HG02678 (cell line): ENCODE data around the gene NRARP.

Source experiments
- ATAC-seq: cut with Tn5 transposase; IDR thresholded peaks from one replicate; pipeline ENCODE4 v1.9.1; 2021; ENCODE audit warnings: mild to moderate bottlenecking, moderate library complexity; ENCODE audit not compliant: unreplicated experiment

NRARP gene

DNA sequence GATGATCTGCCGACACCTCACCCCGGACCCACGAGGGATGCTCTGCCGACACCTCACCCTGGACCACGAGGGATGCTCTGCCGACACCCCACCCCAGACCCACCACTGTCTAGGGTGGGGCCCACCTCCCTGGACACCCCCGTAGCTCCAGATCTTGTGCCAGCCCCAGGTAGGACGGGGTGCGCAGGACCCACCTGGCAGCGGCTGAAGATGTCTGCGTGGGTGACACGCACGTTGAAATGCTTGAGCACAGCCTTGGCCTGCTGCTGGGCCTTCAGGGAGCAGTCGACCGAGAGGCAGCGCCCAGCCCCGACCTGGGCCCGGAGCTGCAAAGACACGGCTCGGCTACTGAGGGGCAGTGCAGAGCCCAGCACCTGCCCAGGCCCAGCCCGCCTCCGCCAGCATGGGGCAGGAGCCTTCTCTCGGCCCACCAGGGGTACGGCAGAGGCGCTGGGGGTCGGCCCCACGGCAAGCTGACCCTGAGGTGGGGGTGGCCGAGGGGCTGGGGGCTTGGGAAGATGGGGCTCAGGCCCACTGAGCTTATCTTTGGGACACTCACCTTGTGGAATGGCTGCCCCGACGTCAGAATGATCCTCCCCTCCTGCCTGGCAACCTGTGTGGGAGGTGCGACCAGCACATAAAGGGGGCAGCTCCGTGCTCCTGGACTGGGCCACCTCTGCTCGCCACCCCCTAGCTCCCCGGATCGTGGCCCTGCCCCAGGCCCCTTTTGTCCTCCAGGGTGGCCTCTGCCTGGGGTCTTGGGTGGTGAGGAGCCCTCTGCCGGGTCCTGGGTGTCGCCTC, 21.7 kb upstream of the NRARP start:
- no peak for ATAC-seq

DNA sequence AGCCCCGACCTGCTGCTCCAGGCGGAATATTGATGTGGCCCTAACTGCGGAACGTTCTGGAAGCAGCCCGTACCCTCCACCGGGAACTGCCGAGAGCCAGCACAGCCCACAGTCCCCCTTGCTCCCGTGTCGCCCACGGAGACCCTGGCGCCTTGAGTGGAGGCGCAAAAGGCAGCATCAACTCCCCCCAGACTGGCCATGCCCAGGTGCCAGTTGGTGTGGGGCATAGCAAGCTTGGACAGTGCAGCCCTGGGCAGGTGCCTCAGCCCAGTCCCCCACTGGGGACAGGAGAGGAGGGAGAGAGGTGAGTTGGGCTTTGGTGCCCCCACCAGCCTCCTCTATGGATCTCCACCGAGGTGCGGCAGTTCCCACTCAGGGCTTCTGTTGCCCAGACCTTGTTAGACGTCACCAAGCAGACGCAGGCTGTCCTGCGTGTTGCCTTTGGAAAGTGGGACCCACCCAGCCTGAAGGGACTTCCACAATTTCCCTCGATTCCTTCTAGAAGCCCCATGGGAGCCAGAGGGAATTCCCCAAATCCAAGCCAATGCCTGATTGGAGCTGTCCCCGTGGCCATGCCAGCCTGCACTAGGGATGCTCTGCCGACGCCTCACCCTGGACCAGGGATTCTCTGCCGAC, 19.8 kb upstream of the NRARP start:
- no peak for ATAC-seq

DNA sequence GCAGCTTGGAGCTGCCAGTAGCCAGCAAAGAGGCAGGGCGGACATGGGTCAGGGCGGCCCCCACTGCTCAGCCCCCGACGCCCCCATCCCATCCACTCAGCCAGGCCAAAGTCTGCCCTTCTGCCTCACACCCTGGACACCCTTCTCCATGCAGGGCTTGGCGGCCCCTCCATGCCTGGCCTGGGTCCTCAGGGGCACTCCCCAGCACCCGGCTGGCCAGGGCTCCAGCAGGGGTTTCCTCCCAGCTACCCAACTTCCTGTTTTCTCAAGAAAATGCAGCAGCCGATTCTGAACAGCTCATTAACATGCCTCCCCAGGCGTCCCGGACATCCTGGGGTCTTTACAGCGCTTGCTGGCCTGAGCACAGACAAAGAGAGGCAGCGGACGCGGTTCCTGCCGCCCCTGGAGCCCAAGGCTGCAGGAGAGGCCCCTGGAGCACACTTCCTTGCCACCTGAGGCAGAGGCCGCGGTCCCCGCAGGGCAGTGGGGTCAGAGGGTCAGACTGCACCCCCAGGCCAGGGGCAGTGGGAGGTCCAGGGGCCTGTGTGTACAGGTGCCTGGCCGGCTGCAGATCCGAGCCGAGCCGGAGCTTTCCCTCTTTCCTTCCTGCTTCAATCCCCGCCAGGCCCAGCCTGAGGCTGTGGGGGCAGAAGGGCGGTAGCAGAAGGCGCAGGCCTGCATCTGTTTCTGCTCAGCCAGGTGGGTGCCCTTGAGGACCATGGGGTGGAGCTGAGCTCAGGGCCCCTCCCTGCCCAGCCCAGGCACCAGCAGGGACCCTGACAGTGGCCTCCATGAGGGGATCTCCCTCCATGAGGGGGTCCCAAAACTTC, 18.7 kb upstream of the NRARP start:
- no peak for ATAC-seq

DNA sequence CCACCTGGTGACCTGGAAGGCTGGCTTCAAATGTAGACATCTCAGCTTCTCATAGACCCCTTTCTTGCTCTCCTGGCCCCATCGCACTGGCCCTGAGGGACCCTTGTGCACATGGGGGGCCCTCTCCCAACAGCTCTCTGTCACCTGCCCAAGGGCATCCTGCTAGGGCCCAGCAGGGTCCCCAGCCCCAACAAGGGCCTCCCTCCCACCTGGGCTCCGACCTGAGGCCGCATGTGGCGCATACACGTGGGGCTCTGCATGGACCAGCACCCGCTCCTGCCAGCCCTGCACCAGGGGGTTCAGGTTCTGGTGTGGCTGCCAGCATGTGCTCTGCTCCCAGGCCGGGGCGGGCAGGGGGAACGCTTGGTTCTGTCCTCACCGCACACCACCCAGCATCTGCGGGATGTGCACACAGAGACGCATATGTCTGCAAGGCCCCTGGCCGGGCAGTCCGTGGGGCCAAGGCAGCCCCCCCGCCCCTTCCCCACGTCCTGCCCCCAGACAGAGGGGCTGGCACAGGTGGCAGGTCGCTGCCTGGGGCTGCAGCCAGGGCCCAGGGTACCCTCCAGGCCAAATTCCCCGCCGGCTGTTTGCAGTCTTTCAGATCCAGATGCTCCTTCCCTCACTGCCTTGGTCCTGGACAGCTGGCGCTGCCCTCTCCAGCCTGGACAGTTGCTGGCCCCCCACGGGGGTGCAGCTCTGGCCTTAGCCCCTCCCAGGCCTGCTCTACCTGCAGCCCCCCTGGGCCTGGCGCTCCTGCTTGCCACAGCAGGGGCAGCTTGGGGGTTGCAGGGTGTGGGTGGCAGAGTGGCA, 17.9 kb upstream of the NRARP start:
- no peak for ATAC-seq

DNA sequence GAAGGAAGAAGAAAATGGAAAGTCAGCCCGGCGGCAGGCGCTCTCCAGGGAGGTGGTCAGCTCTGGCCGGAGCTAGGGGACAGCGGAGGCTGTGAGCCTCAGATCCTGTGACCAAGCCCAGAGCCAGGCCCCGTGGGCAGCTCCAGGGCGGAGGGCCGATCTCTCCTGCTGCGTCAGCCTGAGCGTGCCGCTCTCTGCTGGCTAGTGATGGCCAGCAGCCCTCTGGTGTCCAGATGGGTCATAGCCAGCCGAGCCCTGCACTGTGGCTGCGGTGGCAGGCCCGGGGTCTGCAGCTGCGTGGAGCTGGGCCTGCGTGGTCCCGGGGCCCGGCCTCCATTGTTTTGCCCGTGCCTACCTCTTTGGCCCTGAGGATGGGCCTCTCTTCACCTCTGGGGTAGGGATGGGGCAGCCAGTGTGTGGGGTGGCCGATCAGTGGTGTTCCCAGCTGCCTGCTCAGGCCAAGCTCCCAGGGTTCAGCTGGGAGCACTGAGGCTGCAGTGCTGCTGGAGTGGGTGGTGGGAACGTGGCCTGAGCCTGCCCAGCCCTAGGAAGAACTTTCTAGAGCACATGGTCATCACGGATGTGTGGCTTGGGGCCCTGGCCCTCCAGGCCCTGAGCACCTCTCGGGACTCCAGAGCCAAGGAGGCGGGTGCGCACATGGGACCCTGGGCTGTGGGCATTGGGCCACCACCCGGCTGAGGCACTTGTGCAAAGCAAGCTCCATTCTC, 17.1 kb upstream of the NRARP start:
- no peak for ATAC-seq

DNA sequence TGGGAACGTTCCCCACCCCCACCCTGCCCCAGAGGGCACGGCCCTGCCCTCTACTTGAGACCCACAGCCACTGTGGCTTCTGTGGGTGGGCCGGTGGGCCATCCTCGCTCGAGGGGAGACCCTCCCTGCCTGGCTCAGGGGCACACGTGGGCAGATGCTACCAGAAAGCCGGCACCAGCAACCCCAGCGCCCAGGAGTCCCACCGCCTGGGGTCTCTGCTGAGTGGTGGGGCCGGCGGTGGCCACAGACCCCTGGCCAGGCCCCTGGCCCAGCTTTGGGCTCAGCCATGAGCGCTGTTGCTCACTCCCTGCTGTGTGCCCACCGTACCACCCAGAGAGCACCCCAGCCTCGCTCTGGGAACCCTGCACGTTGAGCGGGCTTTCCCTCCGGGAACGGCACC, 16.5 kb upstream of the NRARP start:
- no peak for ATAC-seq

DNA sequence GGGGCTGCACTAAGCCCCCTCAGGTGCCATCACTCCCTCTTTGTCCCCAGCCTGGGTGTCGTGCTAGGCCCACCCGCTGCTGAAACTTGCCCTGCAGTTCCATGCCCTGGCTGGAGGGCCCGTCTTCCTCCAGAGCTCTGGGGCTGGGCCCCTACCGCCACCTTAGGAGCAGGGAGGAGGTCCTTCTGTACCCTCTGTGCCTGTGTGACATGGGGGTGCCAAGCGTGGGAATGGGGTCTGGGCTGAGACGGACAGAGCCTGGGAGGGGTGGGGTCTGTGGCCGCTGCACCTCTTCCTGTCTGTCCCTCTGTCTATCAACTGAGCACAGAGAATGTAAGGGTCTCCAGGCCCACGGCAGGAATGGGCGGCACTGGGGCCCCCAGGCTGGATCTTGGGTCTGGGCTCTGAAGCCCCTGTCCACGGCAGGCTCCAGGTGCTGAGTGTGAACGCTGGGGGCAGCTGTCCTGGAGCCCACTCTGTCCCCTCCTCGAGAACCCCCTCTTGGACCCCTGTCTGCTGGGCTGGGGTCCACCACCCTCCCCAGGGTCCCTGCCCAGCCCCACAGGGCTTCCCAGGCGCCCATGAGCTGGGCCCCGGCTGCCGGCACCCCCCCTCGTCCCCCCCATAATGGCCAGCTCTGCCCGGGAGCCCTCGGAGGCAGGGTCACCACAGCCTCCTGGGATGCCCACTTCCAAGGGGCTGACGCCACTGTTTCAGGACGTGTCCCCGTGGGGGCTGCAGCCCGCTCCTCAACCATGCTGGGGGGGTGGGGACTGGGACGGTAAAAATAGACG, 15.8 kb upstream of the NRARP start:
- ATAC-seq = no peak

DNA sequence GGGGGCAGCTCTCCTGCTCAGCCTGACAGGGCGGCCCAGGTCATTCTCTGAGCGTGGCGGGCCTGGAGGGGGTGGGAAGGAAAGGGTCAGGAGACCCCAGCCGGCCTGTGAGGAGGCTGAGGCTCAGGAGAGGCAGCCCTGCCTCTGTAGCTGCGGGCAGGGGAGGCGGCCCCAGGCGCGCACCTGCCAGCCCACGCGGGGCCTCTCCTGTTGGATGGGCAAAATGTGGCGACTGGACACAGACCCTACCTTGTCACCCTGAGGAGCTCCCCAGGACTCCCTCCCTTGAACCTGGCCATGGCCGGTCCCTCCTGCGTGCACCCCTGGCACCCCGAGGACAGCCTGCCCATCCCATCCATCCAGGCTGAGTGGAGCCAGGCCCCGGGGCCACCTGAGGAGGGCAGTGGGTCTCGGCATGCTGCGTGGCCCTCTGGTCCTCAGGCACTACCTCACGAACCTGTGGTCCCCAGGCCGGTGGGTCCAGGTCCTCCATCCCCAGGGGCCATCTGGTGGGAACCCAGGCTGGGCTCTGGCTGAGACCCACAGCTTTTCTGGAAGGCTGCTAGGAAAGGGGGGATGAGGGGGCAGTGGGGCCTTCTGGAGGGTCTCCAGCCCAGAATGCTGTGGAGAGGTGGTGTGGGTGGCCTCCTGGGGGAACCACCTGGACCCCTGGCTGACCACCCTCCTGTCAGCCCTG, 15.1 kb upstream of the NRARP start:
- ATAC-seq = no peak

DNA sequence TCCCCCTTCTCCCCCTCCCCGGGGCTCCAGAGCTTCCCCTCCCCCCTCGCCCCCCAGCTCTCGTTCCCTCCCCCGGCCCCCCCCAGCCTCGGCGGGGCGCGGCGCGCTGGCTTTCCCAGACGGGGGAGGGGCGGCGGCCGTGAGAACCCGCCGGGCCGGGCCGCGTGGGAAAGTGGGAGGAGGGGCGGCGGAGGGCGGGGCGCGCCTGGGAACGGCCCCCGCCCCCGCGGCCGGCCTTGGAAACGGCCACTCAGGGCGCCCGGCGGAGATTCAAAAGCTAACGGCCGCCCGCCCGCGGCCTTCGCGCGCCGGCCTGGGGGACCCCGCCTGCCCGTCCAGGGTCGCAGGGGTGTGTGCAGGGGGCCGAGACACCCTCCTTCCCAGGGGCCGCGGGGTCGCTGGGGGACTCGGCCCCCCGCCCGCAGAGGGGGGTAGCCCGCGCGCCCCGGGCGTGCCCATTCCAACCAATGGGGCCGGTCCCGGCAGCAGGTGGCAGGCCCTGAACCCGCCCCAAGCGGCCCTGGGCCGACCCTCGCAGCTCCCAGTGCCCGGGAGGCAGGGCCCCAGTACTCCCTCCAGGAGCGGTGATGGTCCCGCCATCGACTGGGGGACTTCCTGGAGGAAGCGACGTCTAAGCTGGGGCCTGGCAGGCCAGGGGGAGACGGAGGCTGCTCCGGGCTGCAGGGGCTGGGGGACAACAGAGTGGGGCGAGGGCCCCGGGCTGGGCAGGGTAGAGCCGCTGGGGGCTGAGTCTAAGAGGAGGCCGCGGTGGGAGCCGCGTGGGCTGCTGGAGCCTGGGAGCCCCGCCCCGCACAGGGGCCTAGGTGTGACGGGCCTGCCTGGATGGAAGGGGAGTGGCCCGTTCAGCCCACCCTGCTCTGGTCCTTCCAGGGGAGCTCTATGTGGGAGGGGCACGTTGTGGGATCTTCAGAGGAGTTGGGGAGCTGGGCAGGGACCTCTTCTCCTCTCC, 14.2 kb upstream of the NRARP start:
- ATAC-seq = no peak

DNA sequence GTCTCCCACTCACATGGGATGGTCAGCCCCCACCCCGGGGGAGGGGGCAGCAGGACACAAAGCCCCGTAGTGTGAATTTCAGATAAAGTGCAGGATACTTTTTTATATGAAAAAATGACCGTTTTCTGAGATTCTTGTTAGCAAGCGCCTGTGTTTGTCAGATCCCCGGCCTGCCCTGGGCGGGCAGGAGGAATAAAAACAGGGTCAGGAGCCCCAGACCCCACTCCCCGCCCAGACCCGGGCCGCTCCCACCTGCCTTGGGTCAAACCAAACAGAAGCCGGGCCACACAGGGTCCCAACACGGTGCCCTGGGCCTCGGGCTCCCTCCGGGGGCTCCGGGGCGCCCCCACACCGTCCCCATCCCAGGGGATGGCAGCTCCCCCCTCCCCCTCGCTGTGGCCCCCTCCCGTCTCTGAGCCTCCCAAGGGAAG, 13.5 kb upstream of the NRARP start:
- no peak for ATAC-seq

DNA sequence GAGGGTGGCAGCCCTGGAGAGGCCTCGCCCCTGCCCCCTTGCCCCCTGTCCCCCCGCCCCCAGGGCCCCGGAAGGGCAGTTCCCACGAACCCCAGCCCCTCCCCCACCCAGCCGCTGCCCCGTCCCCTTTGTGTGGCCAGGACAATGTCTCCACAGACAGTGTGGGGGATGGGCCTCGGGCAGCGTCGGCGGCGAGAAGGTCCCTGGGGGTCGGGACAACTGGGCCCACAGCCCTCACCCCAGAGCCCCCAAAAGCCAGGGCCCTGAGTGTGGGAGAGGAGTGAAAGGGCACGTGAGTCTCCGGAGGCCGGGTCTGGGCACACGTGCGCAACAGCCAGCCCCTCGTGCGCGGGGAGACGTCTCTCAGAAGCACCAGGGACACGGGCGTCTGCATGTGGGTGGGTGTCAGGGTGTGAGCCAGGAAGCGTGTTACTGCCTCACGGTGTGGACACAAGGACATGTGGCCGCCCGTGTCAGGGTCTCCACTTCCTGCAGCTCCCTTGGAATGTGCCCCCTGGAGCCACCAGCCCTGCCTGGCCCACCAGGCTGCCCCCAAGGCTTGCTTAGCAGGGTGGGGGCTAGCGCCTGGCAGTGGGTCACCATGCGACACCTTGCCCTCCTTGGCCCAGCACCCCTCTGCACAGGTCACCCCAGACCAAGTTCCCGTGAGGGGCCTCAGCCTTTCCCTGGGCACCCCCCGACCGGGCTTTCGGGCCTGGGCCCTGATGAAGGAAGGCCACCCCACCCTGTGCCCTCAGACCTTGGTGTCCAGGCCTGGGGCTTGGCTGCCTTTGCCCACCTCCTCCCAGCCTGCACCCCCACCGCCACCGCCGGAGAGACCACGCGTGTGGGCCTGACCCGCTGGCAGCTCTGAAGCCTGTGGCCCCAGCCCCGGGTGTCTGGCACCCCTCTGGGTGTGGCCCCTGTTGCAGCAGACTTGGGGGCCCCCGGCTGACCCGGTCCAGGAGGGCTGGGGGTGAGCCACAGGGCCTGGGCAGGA, 12.8 kb upstream of the NRARP start:
- no peak for ATAC-seq

DNA sequence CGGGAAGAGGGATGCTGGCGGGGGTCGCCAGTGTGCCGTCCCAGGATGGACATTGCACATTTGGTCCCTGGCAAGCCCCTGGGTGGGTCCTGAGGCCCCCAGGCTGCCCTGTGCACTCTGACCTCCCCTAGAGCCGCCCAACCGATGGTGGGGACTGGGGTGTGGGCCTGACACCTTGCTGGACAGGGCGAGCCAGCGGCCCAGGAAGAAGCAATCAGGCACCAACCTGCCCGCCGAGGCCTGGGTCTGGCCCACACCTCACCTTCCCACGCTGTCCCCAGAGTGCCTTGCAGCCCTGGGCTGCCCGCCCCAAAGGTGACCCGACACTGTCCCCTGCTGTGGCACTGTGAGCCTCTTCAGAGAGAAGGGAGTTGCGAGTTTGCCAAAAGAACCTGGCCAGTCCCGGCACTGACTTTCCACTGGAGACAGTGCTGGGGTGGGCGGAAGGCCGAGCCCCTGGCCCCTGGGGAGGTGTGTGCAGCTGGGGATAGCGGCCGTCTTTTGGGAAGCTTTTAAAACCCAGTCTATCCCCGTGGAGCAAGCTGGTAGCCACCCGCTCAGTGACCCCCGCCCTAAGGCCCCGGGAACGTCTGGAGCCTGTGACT, 12.0 kb upstream of the NRARP start:
- ATAC-seq = no peak

DNA sequence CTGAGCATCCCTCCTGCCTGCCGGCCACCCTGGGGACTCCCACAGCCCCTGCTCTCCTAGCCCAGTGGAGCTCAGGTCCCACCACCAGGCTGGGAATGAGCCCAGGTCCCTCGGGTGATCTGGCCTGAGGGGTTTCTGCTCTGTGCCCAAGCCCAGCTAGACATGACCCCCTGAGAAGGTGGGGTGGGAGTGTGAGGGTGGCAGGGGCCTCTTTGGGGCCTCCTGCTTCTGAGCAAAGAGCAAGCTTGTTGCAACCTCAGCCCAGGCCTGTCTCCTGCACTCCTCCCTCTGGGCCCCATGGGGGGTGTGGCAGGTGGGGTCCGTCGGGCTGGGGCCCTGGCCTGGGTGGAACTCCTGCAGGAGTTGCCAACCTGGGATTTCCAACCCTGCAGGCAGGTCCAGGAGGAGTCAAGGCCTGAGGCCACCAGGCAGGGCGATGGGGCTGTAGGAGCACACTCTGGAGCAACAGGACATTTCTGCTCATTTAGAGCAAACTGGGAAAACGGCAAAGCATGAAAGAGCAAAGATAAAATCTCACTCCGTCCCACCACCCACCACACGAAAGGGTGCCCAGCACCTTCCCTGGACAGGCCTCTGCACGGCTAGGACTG, 11.4 kb upstream of the NRARP start:
- ATAC-seq = no peak

DNA sequence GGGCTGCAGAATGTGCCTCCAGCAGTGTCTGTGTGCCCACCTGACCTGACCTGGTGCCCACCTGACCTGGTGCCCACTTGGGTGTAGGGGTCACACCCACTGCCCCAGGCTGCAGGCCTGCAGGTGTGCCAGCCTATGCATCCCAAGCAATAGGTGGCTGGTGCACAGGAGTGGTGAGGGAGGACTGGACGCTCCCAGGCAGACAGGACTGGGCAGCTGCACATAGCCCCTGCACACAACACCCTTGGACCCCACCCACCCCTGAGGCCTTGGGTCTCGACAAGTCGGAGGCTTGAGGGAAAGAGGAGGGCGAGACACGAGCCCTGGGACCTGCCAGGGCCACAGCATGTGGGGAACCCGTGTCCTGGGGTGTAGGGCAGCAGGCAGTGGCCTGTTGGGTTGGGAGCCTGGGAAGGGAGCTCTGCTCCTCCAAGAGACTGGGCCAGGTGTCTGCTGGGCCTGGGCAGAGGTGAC, 10.8 kb upstream of the NRARP start:
- ATAC-seq = no peak
